H9 (cell line): ENCODE results near the gene TYW1. TPM values are rescaled to one million over a fixed set of nuclear protein-coding genes. Genes with fewer than 3 reads are reported as not detected.

Experiments used
- DNase-seq: peaks from one replicate; pipeline ENCODE4 v3.0.0-alpha.2; 2017
- H2AFZ ChIP-seq: one replicate; pipeline ENCODE4 v1.6.1; 2013; ENCODE audit warnings: mild to moderate bottlenecking, low read length, control low read depth, moderate library complexity
- H2AK5ac ChIP-seq: 2 replicates; pipeline ENCODE4 v1.6.1; 2013; ENCODE audit warnings: low read length, control low read depth, mixed read lengths; ENCODE audit not compliant: insufficient read length
- H2BK120ac ChIP-seq: one replicate; pipeline ENCODE4 v1.6.1; 2013; ENCODE audit warnings: low read depth, mild to moderate bottlenecking, low read length, control low read depth, inconsistent platforms; ENCODE audit not compliant: poor library complexity, severe bottlenecking
- H2BK12ac ChIP-seq: 2 replicates; pipeline ENCODE4 v1.6.1; 2013; ENCODE audit warnings: low read length, control low read depth, mixed read lengths, low read depth; ENCODE audit not compliant: insufficient read length
- H2BK15ac ChIP-seq: 2 replicates; pipeline ENCODE4 v1.6.1; 2013; ENCODE audit warnings: low read depth, low read length, control low read depth
- H2BK20ac ChIP-seq: one replicate; pipeline ENCODE4 v1.6.1; 2013; ENCODE audit warnings: low read depth, mild to moderate bottlenecking, low read length, control low read depth, inconsistent platforms; ENCODE audit not compliant: poor library complexity, severe bottlenecking
- H2BK5ac ChIP-seq: 2 replicates; pipeline ENCODE4 v1.6.1; 2013; ENCODE audit warnings: low read length, control low read depth, mixed read lengths; ENCODE audit not compliant: insufficient read length
- H3K14ac ChIP-seq: 2 replicates; pipeline ENCODE4 v1.6.1; 2013; ENCODE audit warnings: low read length, control low read depth; ENCODE audit not compliant: insufficient read depth
- H3K18ac ChIP-seq: 2 replicates; pipeline ENCODE4 v1.6.1; 2013; ENCODE audit warnings: low read depth, mild to moderate bottlenecking, mixed read lengths, low read length, control low read depth; ENCODE audit not compliant: insufficient read length
- H3K23ac ChIP-seq: 2 replicates; pipeline ENCODE4 v1.6.1; 2013; ENCODE audit warnings: low read length, control low read depth, mixed read lengths, low read depth; ENCODE audit not compliant: insufficient read length
- H3K23me2 ChIP-seq: 2 replicates; pipeline ENCODE4 v1.6.1; 2013; ENCODE audit warnings: low read depth, mild to moderate bottlenecking, mixed read lengths, low read length, control low read depth; ENCODE audit not compliant: insufficient read length, poor library complexity, severe bottlenecking
- H3K27ac ChIP-seq: 2 replicates; pipeline ENCODE4 v1.5.1; 2013; ENCODE audit warnings: low read length, control low read depth, mixed read lengths, low read depth; ENCODE audit not compliant: insufficient read length
- H3K27me3 ChIP-seq: 2 replicates; pipeline ENCODE4 v1.6.1; 2013; ENCODE audit warnings: low read length, control low read depth, inconsistent platforms; ENCODE audit not compliant: insufficient read depth
- H3K4ac ChIP-seq: 2 replicates; pipeline ENCODE4 v1.6.1; 2013; ENCODE audit warnings: low read depth, mild to moderate bottlenecking, control low read depth, inconsistent platforms, low read length, moderate library complexity
- H3K4me1 ChIP-seq: 2 replicates; pipeline ENCODE4 v1.6.1; 2013; ENCODE audit warnings: low read length, control low read depth, inconsistent platforms; ENCODE audit not compliant: insufficient read depth
- H3K4me2 ChIP-seq: 2 replicates; pipeline ENCODE4 v1.6.1; 2013; ENCODE audit warnings: low read length, control low read depth, mixed read lengths; ENCODE audit not compliant: insufficient read length, insufficient read depth
- H3K56ac ChIP-seq: 2 replicates; pipeline ENCODE4 v1.6.1; 2013; ENCODE audit warnings: low read depth, mild to moderate bottlenecking, mixed read lengths, low read length, control low read depth; ENCODE audit not compliant: insufficient read length
- H3K79me1 ChIP-seq: 2 replicates; pipeline ENCODE4 v1.6.1; 2013; ENCODE audit warnings: low read depth, mild to moderate bottlenecking, moderate library complexity, low read length, control low read depth, inconsistent platforms; ENCODE audit not compliant: insufficient read depth, poor library complexity, severe bottlenecking
- H3K79me2 ChIP-seq: 2 replicates; pipeline ENCODE4 v1.6.1; 2013; ENCODE audit warnings: low read length, control low read depth, inconsistent platforms; ENCODE audit not compliant: insufficient read depth
- H3K9ac ChIP-seq: 2 replicates; pipeline ENCODE4 v1.6.1; 2013; ENCODE audit warnings: low read length, control low read depth, mixed read lengths; ENCODE audit not compliant: insufficient read length; ENCODE audit errors: extremely low read depth
- H3K9me3 ChIP-seq: one replicate; pipeline ENCODE4 v1.6.1; 2013; ENCODE audit warnings: low read depth, low read length, inconsistent platforms; ENCODE audit not compliant: control insufficient read depth
- H3T11ph ChIP-seq: one replicate; pipeline ENCODE4 v1.6.1; 2013; ENCODE audit warnings: mild to moderate bottlenecking, low read length, control low read depth, inconsistent platforms
- H4K20me1 ChIP-seq: one replicate; pipeline ENCODE4 v1.6.1; 2013; ENCODE audit not compliant: control insufficient read depth, insufficient read length, insufficient read depth
- H4K5ac ChIP-seq: 2 replicates; pipeline ENCODE4 v1.6.1; 2013; ENCODE audit warnings: low read depth, mild to moderate bottlenecking, mixed read lengths, low read length, control low read depth; ENCODE audit not compliant: insufficient read length
- H4K8ac ChIP-seq: replicated peaks from 2 replicates; pipeline ENCODE4 v1.6.1; 2013; ENCODE audit warnings: low read length, control low read depth, mixed read lengths, low read depth; ENCODE audit not compliant: insufficient read length
- H4K91ac ChIP-seq: 2 replicates; pipeline ENCODE4 v1.6.1; 2013; ENCODE audit warnings: low read depth, mild to moderate bottlenecking, moderate library complexity, mixed read lengths, low read length, control low read depth; ENCODE audit not compliant: insufficient read length
- H3K27ac Mint-ChIP-seq, 3 experiments: 2 replicates in 2 of 3; 3 replicates in 1 of 3; pipeline ENCODE4 v1.8.0; 2020 to 2021; ENCODE audit warnings: mixed read lengths in 3 of 3, mild to moderate bottlenecking in 1 of 3, moderate library complexity in 1 of 3
- H3K27me3 Mint-ChIP-seq: 2 replicates; pipeline ENCODE4 v1.8.0; 2021; ENCODE audit warnings: low read depth, mild to moderate bottlenecking, moderate library complexity, mixed read lengths
- H3K36me3 Mint-ChIP-seq, 3 experiments: 2 replicates in 2 of 3; 3 replicates in 1 of 3; pipeline ENCODE4 v1.8.0; 2020 to 2021; ENCODE audit warnings: low read depth in 3 of 3, mixed read lengths in 3 of 3; ENCODE audit not compliant: insufficient read depth in 1 of 3
- H3K4me1 Mint-ChIP-seq, 2 experiments: 2 replicates each; pipeline ENCODE4 v1.8.0; 2020; ENCODE audit warnings: mixed read lengths in 2 of 2
- H3K4me3 Mint-ChIP-seq, 2 experiments: 2 replicates in 1 of 2; 3 replicates in 1 of 2; pipeline ENCODE4 v1.8.0; 2020 to 2021; ENCODE audit warnings: mild to moderate bottlenecking in 2 of 2, mixed read lengths in 2 of 2, moderate library complexity in 1 of 2
- H3K9me3 Mint-ChIP-seq, 2 experiments: 2 replicates in 1 of 2; 3 replicates in 1 of 2; pipeline ENCODE4 v1.8.0; 2020; ENCODE audit warnings: mild to moderate bottlenecking in 2 of 2, mixed read lengths in 2 of 2, moderate library complexity in 1 of 2
- WGBS: extraction: QIAGEN DNeasy Blood & Tissue Kit; methylation state at CpG from one replicate; pipeline ENCODE4 v1.1.7; 2013; ENCODE audit warnings: missing lambda C conversion rate, low lambda C conversion rate, mixed read lengths; ENCODE audit not compliant: insufficient read length; ENCODE audit errors: extremely low coverage; 5-methylcytosine and 5-hydroxymethylcytosine counted together
- total RNA-seq: library from RNA; stranded (reverse); gene quantifications from 2 replicates; pipeline ENCODE4 v1.2.1, GENCODE V29; 2021
- TF ChIP-seq, protein P1 (sequence below): fragments of 200-600 bp; sonication (generic); conservative IDR thresholded peaks from 3 replicates; pipeline ENCODE4 v1.8.0; 2021; ENCODE audit warnings: antibody characterized with exemption, mild to moderate bottlenecking

TYW1 gene
- total RNA-seq, 1 experiment from 2014 or later, result 22.3 TPM

GRCh38 chr7:66957595-66958290 is 38.9 kb upstream of the TYW1 start:
- TF ChIP-seq, protein P1, sequence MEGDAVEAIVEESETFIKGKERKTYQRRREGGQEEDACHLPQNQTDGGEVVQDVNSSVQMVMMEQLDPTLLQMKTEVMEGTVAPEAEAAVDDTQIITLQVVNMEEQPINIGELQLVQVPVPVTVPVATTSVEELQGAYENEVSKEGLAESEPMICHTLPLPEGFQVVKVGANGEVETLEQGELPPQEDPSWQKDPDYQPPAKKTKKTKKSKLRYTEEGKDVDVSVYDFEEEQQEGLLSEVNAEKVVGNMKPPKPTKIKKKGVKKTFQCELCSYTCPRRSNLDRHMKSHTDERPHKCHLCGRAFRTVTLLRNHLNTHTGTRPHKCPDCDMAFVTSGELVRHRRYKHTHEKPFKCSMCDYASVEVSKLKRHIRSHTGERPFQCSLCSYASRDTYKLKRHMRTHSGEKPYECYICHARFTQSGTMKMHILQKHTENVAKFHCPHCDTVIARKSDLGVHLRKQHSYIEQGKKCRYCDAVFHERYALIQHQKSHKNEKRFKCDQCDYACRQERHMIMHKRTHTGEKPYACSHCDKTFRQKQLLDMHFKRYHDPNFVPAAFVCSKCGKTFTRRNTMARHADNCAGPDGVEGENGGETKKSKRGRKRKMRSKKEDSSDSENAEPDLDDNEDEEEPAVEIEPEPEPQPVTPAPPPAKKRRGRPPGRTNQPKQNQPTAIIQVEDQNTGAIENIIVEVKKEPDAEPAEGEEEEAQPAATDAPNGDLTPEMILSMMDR, result no peak
- Histone ChIP-seq H3K27me3 (no peaks in the 10 kb centered on the region), H2BK5ac (no peak overlapping the region), H4K20me1 (no peaks in the 10 kb centered on the region), H4K91ac (no peak overlapping the region), H3K9ac (no peak overlapping the region), H2AK5ac (no peak overlapping the region), H3K9me3 (no peaks in the 10 kb centered on the region), H4K8ac (no peak overlapping the region), H3K23ac (no peak overlapping the region), H4K5ac (no peak overlapping the region), H3K56ac (no peak overlapping the region), H3K4me2 (no peak overlapping the region), H3K27ac (no peak overlapping the region), H2BK12ac (no peak overlapping the region), H3K4me1 (no peaks in the 10 kb centered on the region), H3K4ac (no peak overlapping the region), H2AFZ (no peak overlapping the region), H3K23me2 (no peaks in the 10 kb centered on the region), H2BK20ac (no peak overlapping the region), H2BK15ac (no peak overlapping the region), H3K79me2 (no peaks in the 10 kb centered on the region), H3K18ac (no peak overlapping the region), H3T11ph (no peak overlapping the region), H3K14ac (no peak overlapping the region), H3K79me1 (no peaks in the 10 kb centered on the region), H2BK120ac (no peak overlapping the region)
- H3K4me1 Mint-ChIP-seq, result 0 out of 4 replicates have a peak, but pooled peaks cover 0 to under 1% of the 10 kb centered on the region in 2 experiments
- H3K4me3 Mint-ChIP-seq, result no peak overlapping the region
- peak overlapping the region in 1 of 3 experiments; percentile 63; a peak in 1 of 7 replicates for H3K27ac Mint-ChIP-seq
- no peak for DNase-seq
- H3K36me3 Mint-ChIP-seq, result peaks cover 8 to 46% (median 45%) of the 10 kb centered on the region in 3 experiments; a peak in 5 of 7 replicates
- WGBS, result no CpG with 5 or more reads among the region's 13 CpGs
- no peaks in the 10 kb centered on the region for H3K27me3 Mint-ChIP-seq
- H3K9me3 Mint-ChIP-seq, result no peaks in the 10 kb centered on the region
